K562 (cell line): ENCODE data around the gene PTOV1. TPM values are rescaled to one million over a fixed set of nuclear protein-coding genes. Genes with fewer than 3 reads are reported as not detected.
A peak's percentile ranks its signal among the peaks of the same experiment; 100 is the strongest.

Source experiments
- DLX4 ChIP-seq: fragments of 250-450 bp; sonication (Bioruptor Pico); IDR thresholded peaks from 2 replicates; pipeline ENCODE4 v1.6.1; 2021; ENCODE audit warnings: mild to moderate bottlenecking
- EZH2 ChIP-seq: IDR thresholded peaks from 2 replicates; pipeline ENCODE4 v1.6.1; 2012; ENCODE audit warnings: low read depth, mild to moderate bottlenecking, inconsistent platforms, low read length, borderline replicate concordance
- FOXK1 ChIP-seq: sonication (generic); formaldehyde crosslinking; IDR thresholded peaks from 2 replicates; pipeline ENCODE4 v1.8.0; 2022; ENCODE audit warnings: missing genetic modification reagents, mild to moderate bottlenecking, borderline replicate concordance
- MBD1 ChIP-seq: fragments of 250-450 bp; sonication (Bioruptor Pico); IDR thresholded peaks from 2 replicates; pipeline ENCODE4 v1.8.0; 2022; ENCODE audit warnings: inconsistent platforms
- NR2C2 ChIP-seq, 2 experiments: fragments of 200-800 bp in 1 of 2; sonication (Bioruptor generic) in 1 of 2; sonication (generic) in 1 of 2; formaldehyde crosslinking in 1 of 2; IDR thresholded peaks; 2 replicates each; pipeline versions ENCODE4 v1.6.1 to v1.8.0; 2016 to 2022; ENCODE audit warnings: mild to moderate bottlenecking in 1 of 2, missing compliant biosample characterization in 1 of 2, missing genetic modification characterization in 1 of 2, missing genetic modification reagents in 1 of 2
- ZBTB34 ChIP-seq: fragments of 250-450 bp; sonication (Bioruptor Pico); IDR thresholded peaks from 2 replicates; pipeline ENCODE4 v1.8.0; 2021; ENCODE audit warnings: mild to moderate bottlenecking, moderate library complexity
- polyA plus RNA-seq, 8 experiments: library from polyadenylated mRNA; depleted of rRNA in 4 of 8; stranded (reverse) in 5 of 8; unstranded in 3 of 8; fragments of >200 nt; fragmentation: Nextera tagmentation in 2 of 8; fragmentation: Illumina TruSeq in 1 of 8; extraction: Ambion mirVana in 2 of 8; extraction: Trizol in 1 of 8; gene quantifications; 2 replicates each; pipeline versions ENCODE4 v1.2.1 to v1.2.3, GENCODE V29; 2011 to 2014; ENCODE audit warnings: inconsistent platforms in 1 of 8, missing spikeins in 1 of 8
- total RNA-seq, 7 experiments: library from RNA; depleted of rRNA in 6 of 7; stranded (reverse); fragments of >200 nt in 6 of 7; fragmentation: Illumina TruSeq in 2 of 7; extraction: Trizol in 2 of 7; gene quantifications; 2 replicates each; pipeline versions ENCODE4 v1.2.1 to v1.2.3, GENCODE V29; 2011 to 2021; ENCODE audit warnings: low replicate concordance in 1 of 7

Gene PTOV1
- total and polyA plus RNA-seq, 9 of the 15 experiments (the other 6 are each of a cell fraction or from before 2014, with no cell fraction given) = 4.9 to 169 (median 43.5) TPM

- TF ChIP-seq MBD1 (CRISPR knock-in tag) (0 out of 2 replicates have a peak, but pooled peaks have one; percentile 13), ZBTB34 (CRISPR knock-in tag) (no peak), EZH2 (no peak), NR2C2 (CRISPR knock-in tag; IDR thresholded peaks at IDR 0.05) (0 out of 2 replicates have a peak, but pooled peaks have one; percentile 41), NR2C2 (tag; IDR thresholded peaks at IDR 0.05) (no peak), DLX4 (CRISPR knock-in tag) (no peak), FOXK1 (CRISPR knock-in tag) (0 out of 2 replicates have a peak, but pooled peaks have one; percentile 26)
Measured at GRCh38 chr19:49850221-49850486, 805 bp upstream of the PTOV1 start (continued).
